Activated T-cell treated with anti-CD3 and anti-CD28 coated beads, Interleukin-2, amount 50 U/mL, for 24 hours (primary cell): ENCODE data around the gene CAPN2.

Experiments
- DNase-seq: peaks from one replicate; pipeline ENCODE4 v3.0.0-alpha.2; 2020
- H3K27ac Mint-ChIP-seq: 2 replicates; pipeline ENCODE4 v1.8.0; 2020; ENCODE audit warnings: mild to moderate bottlenecking, mixed read lengths
- H3K27me3 Mint-ChIP-seq: 2 replicates; pipeline ENCODE4 v1.8.0; 2020; ENCODE audit warnings: mixed read lengths
- H3K36me3 Mint-ChIP-seq: 2 replicates; pipeline ENCODE4 v1.8.0; 2020; ENCODE audit warnings: low read depth, mixed read lengths
- H3K4me1 Mint-ChIP-seq: 2 replicates; pipeline ENCODE4 v1.8.0; 2020; ENCODE audit warnings: low read depth, mixed read lengths
- H3K4me3 Mint-ChIP-seq: 2 replicates; pipeline ENCODE4 v1.8.0; 2020; ENCODE audit warnings: mild to moderate bottlenecking, moderate library complexity, mixed read lengths
- H3K9me3 Mint-ChIP-seq: 2 replicates; pipeline ENCODE4 v1.8.0; 2020; ENCODE audit warnings: mixed read lengths

CAPN2 gene

DNA sequence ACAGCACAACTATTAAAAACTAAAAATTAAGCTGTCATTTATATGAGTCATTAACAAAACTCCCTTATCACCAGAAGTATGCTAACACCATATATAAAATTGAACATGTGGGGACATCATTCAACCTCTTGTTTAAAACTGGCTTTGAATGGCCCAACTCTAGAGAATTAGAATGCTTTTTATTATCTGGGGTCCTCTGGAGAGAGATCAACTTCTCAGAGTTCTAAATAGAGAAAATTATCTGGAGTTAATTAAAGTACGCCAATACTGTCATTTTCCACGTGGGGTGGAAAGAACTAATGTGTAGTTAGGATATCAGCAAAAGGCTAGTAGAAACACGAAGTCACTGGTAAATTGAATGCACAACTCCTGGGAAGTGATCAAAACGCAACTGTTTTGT, 21.2 kb upstream of the CAPN2 start:
- Mint-ChIP-seq H3K9me3 (no peaks in the 10 kb centered on the region), H3K27ac (no peak overlapping the region)

DNA sequence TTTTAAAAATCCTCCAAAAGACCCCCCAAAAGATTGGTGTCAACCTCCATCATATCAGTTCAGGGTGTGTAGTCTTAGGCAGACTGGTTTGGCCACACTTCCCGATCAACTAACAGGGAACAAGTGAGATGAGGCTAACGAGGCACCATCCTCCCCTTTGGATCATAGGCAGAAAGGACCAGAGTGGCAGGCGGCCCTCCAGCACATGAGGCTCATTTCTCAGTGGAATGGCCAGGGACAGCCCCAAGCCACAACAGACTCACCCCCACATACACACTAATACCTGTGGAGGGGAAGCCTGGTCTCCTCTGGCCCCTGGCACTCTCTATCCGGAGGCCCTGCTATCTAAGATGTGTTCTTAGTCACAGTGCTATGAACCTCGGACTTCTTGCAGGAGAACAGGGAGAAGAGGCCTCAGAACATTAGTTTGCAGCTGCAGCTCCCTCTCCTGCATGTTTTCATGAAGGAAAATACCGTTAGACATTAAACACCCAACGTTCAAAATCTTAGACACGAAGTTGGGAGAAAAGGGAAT, 17.3 kb upstream of the CAPN2 start:
- no peaks in the 10 kb centered on the region for H3K36me3 Mint-ChIP-seq
- H3K9me3 Mint-ChIP-seq, result no peaks in the 10 kb centered on the region
- H3K27me3 Mint-ChIP-seq, result no peaks in the 10 kb centered on the region

More for the DNA sequence above, 21.2 kb upstream of the CAPN2 start:
- no peak for DNase-seq
- no peaks in the 10 kb centered on the region for H3K36me3 Mint-ChIP-seq
- H3K4me3 Mint-ChIP-seq, result no peak overlapping the region
- peaks cover 4% of the 10 kb centered on the region for H3K27me3 Mint-ChIP-seq
- no peaks in the 10 kb centered on the region for H3K4me1 Mint-ChIP-seq

DNA sequence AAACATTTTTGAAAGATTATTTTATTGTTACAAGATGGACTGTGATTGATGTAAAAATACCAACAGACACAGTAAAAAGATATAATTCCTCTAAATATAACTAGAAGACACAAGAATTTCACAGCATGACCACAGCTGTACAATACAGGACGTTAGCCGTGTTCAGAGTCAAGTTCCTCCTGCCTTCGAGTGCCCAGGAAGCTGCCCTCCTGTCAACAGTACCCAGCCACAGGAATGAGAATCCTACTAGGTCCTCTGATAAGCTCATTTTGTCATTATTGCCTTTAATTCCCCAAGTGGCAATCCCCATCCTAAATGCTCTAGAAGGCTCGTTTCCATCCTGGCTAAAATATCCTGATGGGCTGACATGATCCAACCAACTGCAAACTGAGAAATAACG, 16.4 kb upstream of the CAPN2 start:
- no peaks in the 10 kb centered on the region for H3K36me3 Mint-ChIP-seq
- H3K27ac Mint-ChIP-seq, result no peak overlapping the region
- no peaks in the 10 kb centered on the region for H3K27me3 Mint-ChIP-seq
- H3K4me3 Mint-ChIP-seq, result no peak overlapping the region
- DNase-seq, result no peak
- H3K9me3 Mint-ChIP-seq, result no peaks in the 10 kb centered on the region
- peaks cover 16% of the 10 kb centered on the region for H3K4me1 Mint-ChIP-seq

More for the DNA sequence above, 17.3 kb upstream of the CAPN2 start:
- Mint-ChIP-seq H3K4me3 (no peak overlapping the region), H3K27ac (no peak overlapping the region), H3K4me1 (peaks cover 8% of the 10 kb centered on the region)
- DNase-seq, result no peak

DNA sequence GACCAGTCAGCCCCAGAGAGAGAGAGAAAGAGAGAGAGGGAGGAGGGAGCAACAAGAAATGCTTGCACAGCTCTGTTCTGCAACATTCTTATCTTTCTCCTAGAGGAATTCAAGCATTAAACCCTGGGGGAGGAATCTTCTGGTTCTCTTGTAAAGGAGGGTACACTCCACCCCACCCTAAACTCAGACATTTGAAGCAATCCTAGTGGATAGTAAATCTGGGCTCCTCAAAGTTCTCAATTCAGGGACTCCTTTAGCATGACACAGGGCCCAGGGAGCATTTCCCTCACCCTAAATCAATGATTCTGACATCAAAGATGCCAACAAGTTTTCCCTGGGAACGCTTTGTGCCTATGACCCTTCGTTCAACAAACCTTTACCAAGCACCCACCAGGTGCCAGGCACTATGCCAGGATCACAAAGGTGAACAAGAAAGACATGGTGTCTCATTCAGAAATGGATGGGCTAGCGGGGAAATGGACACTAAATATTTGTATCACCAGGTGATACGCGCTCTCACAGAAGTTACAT, 11.9 kb upstream of the CAPN2 start:
- no peaks in the 10 kb centered on the region for H3K36me3 Mint-ChIP-seq
- H3K4me1 Mint-ChIP-seq, result peaks cover 54% of the 10 kb centered on the region
- no peaks in the 10 kb centered on the region for H3K9me3 Mint-ChIP-seq
- no peak for DNase-seq
- H3K4me3 Mint-ChIP-seq, result peak overlapping the region; percentile 16
- H3K27me3 Mint-ChIP-seq, result no peaks in the 10 kb centered on the region
- H3K27ac Mint-ChIP-seq, result peak overlapping the region; percentile 93

DNA sequence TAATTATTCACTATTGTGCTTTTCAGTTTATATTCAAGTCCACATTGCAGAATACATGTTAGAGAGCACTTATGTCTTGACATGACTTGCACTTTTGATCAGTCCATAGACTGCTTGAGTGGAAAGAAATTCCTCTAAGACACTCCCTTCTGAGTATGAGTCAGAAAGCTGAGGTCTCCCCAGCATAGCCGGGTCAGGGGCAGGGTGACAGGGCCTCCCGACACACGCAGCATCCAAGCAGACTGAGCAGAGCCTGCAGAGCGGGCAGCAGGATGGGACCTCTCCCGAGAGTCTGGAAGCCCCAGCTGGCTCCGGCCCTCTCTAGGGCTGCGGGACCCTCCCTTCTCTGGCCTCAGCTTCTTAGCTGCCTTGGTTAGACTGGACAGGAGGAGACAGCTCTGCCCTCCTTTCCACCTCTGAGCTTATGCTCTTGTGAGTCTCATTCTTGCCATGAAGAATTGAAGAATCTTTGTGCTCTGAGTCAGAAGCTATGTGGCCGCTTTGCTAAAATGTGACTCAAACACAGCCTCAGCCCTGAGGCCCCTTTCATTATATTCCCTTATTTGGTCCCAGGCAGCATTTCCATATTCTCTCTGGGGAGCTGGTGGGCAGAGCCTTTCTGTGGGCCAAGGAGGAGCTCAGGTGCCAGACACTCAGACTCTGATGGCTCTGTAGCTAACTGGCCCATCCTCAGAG, 11.2 kb upstream of the CAPN2 start:
- Mint-ChIP-seq H3K4me3 (peak overlapping the region; percentile 41), H3K27ac (peak overlapping the region; percentile 93), H3K9me3 (no peaks in the 10 kb centered on the region), H3K4me1 (peaks cover 54% of the 10 kb centered on the region), H3K36me3 (no peaks in the 10 kb centered on the region), H3K27me3 (no peaks in the 10 kb centered on the region)
- DNase-seq, result peak; percentile 59

DNA sequence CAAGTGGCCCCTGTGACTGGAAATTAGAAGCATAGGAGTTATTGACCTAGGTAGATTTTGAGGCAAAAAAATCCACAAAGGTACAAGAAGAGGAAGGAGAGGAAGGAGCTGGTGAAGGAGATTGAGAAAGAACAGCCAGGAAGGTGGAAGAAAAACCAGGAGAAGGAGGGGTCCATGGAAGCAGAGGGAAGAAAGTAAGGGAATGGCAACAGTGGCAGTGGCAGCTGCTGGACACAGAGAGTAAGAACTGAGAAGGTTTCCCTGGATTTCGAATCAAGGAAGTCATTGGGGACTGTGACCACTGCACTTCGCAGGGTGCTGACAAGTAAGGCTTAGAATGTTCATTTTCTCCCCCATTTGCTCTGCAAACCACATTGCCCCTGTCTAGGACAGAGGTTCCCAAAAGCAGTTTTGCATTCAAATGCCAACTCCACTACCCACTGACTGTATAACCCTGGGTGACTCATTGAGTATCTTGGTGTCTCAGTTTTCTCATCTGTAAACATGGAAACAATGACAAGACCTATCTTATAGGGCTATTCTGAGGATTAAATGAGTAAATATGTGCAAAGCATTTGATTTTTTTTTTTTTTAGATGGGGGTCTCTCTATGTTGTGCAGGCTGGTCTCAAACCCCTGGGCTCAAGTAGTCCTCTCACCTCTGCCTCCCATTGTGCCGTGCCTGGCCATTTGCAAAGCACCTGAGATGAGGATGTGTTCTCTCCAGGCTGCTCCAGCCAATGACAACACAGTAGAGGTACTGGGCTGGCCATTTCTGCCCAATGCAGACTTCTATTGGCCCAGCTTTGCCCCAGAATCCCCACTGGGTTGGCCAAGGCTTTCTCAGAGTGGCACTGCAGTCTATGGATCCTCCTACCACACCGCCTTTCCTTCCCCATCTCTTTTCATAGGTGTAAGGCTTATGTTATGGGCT, 9.3 kb upstream of the CAPN2 start:
- Mint-ChIP-seq H3K27ac (peak overlapping the region; percentile 87), H3K36me3 (no peaks in the 10 kb centered on the region), H3K9me3 (no peaks in the 10 kb centered on the region), H3K4me1 (peaks cover 70% of the 10 kb centered on the region), H3K4me3 (peak overlapping the region; percentile 31), H3K27me3 (no peaks in the 10 kb centered on the region)
- DNase-seq, result no peak

DNA sequence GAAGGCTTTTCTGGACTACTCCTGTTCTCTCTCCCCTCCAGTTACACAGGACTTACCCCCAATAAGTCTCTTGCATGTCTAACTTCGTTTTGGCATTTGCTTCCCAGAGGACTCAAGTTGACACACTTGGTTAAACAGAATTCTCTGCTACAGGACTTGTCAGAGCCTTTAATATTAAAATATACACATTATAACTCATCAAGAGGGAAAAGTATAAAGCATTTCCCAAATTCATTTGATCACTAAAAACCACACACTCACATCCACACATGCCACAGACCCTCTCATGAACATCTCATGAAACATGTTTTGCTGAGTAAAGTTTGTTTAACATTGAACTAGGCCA, 8.7 kb upstream of the CAPN2 start:
- no peak for DNase-seq
- H3K27me3 Mint-ChIP-seq, result no peaks in the 10 kb centered on the region
- peaks cover 68% of the 10 kb centered on the region for H3K4me1 Mint-ChIP-seq
- H3K27ac Mint-ChIP-seq, result peak overlapping the region; percentile 87
- no peaks in the 10 kb centered on the region for H3K36me3 Mint-ChIP-seq
- no peaks in the 10 kb centered on the region for H3K9me3 Mint-ChIP-seq
- no peak overlapping the region for H3K4me3 Mint-ChIP-seq

DNA sequence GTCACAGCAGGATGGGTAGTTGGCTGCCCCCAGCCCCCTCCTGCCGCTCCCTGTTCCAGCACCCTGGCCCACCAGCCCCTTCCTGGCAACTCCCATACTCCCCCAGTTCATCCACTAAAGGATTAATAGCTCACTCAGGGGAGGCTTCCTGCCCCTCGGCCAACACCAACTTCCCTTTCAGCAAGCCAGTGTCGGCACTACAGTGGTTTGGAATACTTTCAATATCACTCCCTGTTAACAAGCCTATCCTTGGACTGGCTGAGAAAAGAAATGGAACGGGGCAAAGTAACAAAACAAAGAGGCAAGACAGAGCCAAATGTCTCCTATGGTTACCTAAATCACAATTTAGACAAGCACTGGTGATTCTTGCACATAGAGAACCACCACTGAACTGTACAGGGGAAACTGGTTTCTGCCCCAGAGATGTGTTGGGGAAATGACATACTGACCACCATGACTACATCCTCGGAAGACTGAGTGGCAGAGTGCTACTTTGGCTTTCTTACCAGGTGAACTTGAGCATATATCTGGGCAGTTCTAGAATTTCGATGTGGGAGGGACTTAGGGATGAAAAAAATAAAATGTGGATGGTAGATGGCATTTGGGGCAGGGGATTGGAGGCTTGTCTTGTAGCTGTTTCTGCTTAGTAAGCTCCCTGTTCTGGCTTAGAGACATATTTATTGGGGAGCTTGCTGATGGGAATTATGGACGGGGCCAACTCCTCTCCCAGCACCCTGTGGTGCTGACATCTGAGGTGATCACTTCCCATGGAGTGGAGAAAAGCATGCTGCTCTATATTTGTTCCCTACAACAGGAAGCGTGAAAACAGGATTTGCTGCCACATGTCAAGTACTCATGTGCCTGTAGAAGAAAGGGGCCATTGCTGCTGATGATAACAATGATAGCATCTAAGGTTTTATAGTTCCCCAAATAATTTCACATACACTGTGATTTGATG, 7.1 kb upstream of the CAPN2 start:
- H3K27me3 Mint-ChIP-seq, result no peaks in the 10 kb centered on the region
- DNase-seq, result no peak
- H3K27ac Mint-ChIP-seq, result no peak overlapping the region
- no peaks in the 10 kb centered on the region for H3K9me3 Mint-ChIP-seq
- no peaks in the 10 kb centered on the region for H3K36me3 Mint-ChIP-seq
- no peak overlapping the region for H3K4me3 Mint-ChIP-seq
- H3K4me1 Mint-ChIP-seq, result peaks cover 69% of the 10 kb centered on the region

DNA sequence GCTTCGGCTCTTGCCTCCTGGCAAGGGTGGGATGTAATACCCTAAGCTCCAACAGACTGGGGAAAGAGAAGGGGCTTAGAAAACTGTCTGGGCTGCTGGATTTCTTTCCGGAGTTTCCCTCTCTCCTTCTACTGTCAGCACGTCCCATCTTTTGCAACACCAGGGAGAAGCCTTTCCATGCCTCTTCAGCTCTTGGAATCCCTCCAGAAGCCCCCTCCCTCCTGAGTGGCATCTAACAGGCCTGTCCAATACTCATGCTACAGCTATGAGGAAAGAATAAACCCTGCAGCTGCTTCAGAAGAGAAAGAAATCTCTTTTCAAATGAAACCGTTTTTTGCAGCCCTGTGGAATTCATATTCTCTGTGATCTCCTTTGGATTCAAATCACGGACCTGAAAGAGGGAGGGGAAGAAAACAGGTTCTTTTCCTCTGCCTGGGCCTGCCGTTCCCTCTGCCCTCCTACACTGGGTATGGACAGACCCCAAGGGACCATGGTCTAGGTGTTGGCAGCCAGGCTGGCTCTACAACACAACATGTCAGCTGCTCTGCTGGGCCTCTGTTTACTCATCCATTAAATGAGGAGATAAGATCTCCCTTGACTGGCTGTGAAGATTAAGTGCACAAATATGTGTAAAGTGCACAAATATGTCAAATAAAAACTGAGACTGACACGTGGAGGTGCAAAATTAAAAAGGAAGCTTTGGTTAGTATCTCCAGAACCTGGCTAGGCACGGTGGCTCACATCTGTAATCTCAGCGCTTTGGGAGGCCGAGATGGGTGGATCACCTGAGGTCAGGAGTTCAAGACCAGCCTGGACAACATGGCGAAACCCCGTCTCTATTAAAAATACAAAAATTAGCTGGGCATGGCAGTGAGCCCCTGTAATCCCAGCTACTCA, 6.0 kb upstream of the CAPN2 start:
- peaks cover 65% of the 10 kb centered on the region for H3K4me1 Mint-ChIP-seq
- no peak for DNase-seq

DNA sequence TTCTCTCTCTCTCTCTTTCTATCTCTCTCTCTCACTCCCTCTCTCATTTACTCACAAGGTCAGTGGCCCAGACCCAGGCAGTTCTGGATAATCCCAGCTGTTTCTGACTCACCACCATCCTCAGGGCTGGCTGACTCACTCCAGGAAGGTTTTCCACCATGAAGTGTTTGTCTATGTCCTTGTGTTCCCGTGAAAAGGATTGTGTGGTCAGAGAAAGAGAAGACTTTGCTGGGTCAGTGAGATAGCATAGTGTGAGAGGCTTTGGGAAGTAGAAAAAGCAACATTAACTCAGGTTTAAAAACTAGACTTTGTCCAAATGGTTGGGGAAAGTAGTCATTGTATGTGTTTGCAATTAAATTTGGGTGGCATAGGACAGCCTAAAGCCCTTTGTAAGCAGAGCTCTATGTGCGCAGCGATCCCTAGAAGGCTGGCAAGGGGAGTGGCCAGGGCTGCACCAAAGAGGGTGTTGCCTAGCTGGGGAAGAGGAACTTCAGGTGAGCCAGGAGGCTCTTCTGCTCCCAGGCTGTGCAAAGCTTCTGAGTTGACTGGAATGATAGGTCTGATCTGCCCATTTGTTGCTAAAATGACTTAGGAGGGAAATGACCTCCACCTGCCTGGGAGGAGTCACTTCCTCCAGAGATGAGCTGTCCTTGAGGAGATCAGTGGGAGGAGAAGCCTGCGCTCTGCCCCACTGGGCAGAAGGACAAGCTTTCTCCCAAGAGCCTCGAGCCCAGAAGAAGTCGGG, 4.9 kb upstream of the CAPN2 start:
- no peaks in the 10 kb centered on the region for H3K36me3 Mint-ChIP-seq
- peak overlapping the region; percentile 36 for H3K27ac Mint-ChIP-seq
- DNase-seq, result no peak

More for the DNA sequence above, 6.0 kb upstream of the CAPN2 start:
- Mint-ChIP-seq H3K27me3 (no peaks in the 10 kb centered on the region), H3K27ac (no peak overlapping the region), H3K9me3 (no peaks in the 10 kb centered on the region), H3K4me3 (no peak overlapping the region), H3K36me3 (no peaks in the 10 kb centered on the region)

DNA sequence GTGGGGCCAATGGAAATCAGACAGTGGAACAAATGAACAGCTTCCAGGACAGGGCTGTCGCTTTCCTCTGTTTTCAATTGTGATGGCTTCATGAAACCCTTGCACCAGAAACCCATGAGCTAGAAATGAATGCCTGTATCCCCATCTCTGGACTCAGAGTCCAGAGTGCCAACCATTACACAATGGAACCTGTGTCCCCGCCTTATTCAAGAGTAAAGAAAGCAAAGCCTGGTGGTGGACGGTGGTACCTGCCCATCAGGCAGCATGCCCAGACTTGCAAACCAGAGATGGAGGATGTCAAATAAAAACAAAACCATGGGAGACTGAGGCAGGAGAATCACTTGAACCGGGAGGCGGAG, 4.4 kb upstream of the CAPN2 start:
- DNase-seq, result no peak
- Mint-ChIP-seq H3K27ac (peak overlapping the region; percentile 3), H3K36me3 (peaks cover 1% of the 10 kb centered on the region), H3K9me3 (no peaks in the 10 kb centered on the region), H3K4me3 (no peak overlapping the region), H3K27me3 (no peaks in the 10 kb centered on the region), H3K4me1 (peaks cover 59% of the 10 kb centered on the region)

More for the DNA sequence above, 4.9 kb upstream of the CAPN2 start:
- H3K9me3 Mint-ChIP-seq, result no peaks in the 10 kb centered on the region
- H3K4me3 Mint-ChIP-seq, result no peak overlapping the region
- H3K4me1 Mint-ChIP-seq, result peaks cover 63% of the 10 kb centered on the region
- H3K27me3 Mint-ChIP-seq, result no peaks in the 10 kb centered on the region

DNA sequence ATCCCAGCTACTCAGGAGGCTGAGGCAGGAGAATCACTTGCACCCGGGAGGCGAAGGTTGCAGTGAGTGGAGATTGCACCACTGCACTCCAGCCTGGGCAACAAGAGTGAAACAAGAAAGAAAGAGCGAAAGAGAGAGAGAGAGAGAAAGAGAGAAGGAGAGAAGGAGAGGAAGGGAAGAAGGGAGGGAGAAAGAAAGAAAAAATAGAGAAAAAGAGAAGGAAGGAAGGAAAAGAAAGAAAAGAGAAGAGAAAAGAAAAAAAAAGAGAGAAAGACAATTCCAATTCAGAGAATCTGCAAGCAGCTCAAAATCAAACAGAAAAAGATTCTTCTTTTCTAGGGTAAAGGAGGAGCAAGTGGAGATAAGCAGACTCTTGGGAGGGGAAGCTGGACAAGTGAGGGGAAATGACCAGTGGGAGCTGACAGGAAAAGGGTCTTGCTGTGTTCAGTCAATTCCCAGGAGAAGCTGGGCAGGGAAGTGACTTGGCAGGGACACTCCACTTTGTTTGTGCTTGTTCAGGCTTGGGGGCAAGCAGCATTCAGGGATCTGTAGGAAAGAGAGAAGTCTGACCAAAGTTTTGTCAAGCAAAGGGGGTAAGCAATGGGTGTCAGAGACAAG, 3.6 kb upstream of the CAPN2 start:
- no peak for DNase-seq
- H3K9me3 Mint-ChIP-seq, result no peaks in the 10 kb centered on the region
- H3K4me3 Mint-ChIP-seq, result no peak overlapping the region
- no peak overlapping the region for H3K27ac Mint-ChIP-seq
- H3K36me3 Mint-ChIP-seq, result peaks cover 5% of the 10 kb centered on the region
- peaks cover 59% of the 10 kb centered on the region for H3K4me1 Mint-ChIP-seq
- H3K27me3 Mint-ChIP-seq, result no peaks in the 10 kb centered on the region
